Fibroblast of the aortic adventitia (primary cell): ENCODE measurements around the gene KIAA1755. TPM values are rescaled to one million over a fixed set of nuclear protein-coding genes. Genes with fewer than 3 reads are reported as not detected.

Experiments used
- DNase-seq: peaks from one replicate; pipeline ENCODE4 v3.0.0-alpha.2; 2010; ENCODE audit warnings: low read depth
- H3K4me3 ChIP-seq: 2 replicates; pipeline ENCODE4 v1.5.1; 2011; ENCODE audit warnings: low read depth, mild to moderate bottlenecking, control low read depth, low read length, moderate library complexity
- CTCF ChIP-seq: IDR thresholded peaks from 2 replicates; pipeline ENCODE4 v1.5.1; 2011; ENCODE audit warnings: mild to moderate bottlenecking, low read length, control low read depth, inconsistent platforms; ENCODE audit not compliant: insufficient read depth
- total RNA-seq: library from RNA; depleted of rRNA; stranded (reverse); fragments of >200 nt; gene quantifications from 2 replicates; pipeline ENCODE4 v1.2.3, GENCODE V29; 2012; ENCODE audit warnings: low replicate concordance

The KIAA1755 gene
- total RNA-seq, 1 donor, result 10.8 TPM

GRCh38 chr20:38184101-38184500 is 76.4 kb downstream of the KIAA1755 start:
- DNase-seq, result no peak
- TF ChIP-seq CTCF, result no peak
- no peak overlapping the region for H3K4me3 ChIP-seq

- TF ChIP-seq CTCF, result no peak
- H3K4me3 ChIP-seq, result no peak overlapping the region
- DNase-seq, result no peak
Measured at GRCh38 chr20:38181971-38182370, 78.6 kb downstream of the KIAA1755 start.

- DNase-seq, result no peak
Measured at GRCh38 chr20:38181207-38181801, 79.2 kb downstream of the KIAA1755 start.

GRCh38 chr20:38180781-38181180 is 79.8 kb downstream of the KIAA1755 start:
- no peak overlapping the region for H3K4me3 ChIP-seq
- TF ChIP-seq CTCF, result no peak
- DNase-seq, result no peak

More at GRCh38 chr20:38181207-38181801, 79.2 kb downstream of the KIAA1755 start:
- H3K4me3 ChIP-seq, result no peak overlapping the region
- TF ChIP-seq CTCF, result no peak

GRCh38 chr20:38179846-38180245 is 80.7 kb downstream of the KIAA1755 start:
- no peak for TF ChIP-seq CTCF
- no peak overlapping the region for H3K4me3 ChIP-seq
- DNase-seq, result no peak

- DNase-seq, result no peak
- TF ChIP-seq CTCF, result no peak
- H3K4me3 ChIP-seq, result no peak overlapping the region
Measured at GRCh38 chr20:38178581-38178980, 82.0 kb downstream of the KIAA1755 start.

- no peak overlapping the region for H3K4me3 ChIP-seq
- no peak for DNase-seq
- TF ChIP-seq CTCF, result no peak
Measured at GRCh38 chr20:38178065-38178491, 82.5 kb downstream of the KIAA1755 start.
